Osteoblast (primary cell): Measurements from ENCODE around the gene NUP214. TPM values are rescaled to one million over a fixed set of nuclear protein-coding genes. Genes with fewer than 3 reads are reported as not detected.

Experiments
- DNase-seq: peaks from one replicate; pipeline ENCODE4 v3.0.0; 2011; ENCODE audit warnings: low spot score, mixed read lengths; ENCODE audit not compliant: insufficient read length; ENCODE audit errors: missing footprints
- H2AFZ ChIP-seq: 2 replicates; pipeline ENCODE4 v1.6.0; 2011; ENCODE audit warnings: mild to moderate bottlenecking, low read length
- H3K27ac ChIP-seq: 2 replicates; pipeline ENCODE4 v1.5.1; 2011; ENCODE audit warnings: mild to moderate bottlenecking, low read depth, low read length, moderate library complexity
- H3K27me3 ChIP-seq: 2 replicates; pipeline ENCODE4 v1.6.0; 2012; ENCODE audit warnings: mild to moderate bottlenecking, control low read depth, inconsistent platforms, low read length, moderate library complexity; ENCODE audit not compliant: insufficient read depth
- H3K36me3 ChIP-seq: 2 replicates; pipeline ENCODE4 v1.5.1; 2011; ENCODE audit warnings: mild to moderate bottlenecking, low read length, control low read depth, moderate library complexity; ENCODE audit not compliant: insufficient read depth
- H3K4me1 ChIP-seq: 2 replicates; pipeline ENCODE4 v1.5.1; 2011; ENCODE audit warnings: mild to moderate bottlenecking, low read length, control low read depth, moderate library complexity; ENCODE audit not compliant: insufficient read depth
- H3K4me2 ChIP-seq: 2 replicates; pipeline ENCODE4 v1.6.0; 2011; ENCODE audit warnings: mild to moderate bottlenecking, low read length; ENCODE audit not compliant: insufficient read depth
- H3K4me3 ChIP-seq: fragments of 200-600 bp; sonication (generic); 3 replicates; pipeline ENCODE4 v1.5.1; 2012; ENCODE audit warnings: mild to moderate bottlenecking, low read length, inconsistent platforms; ENCODE audit not compliant: insufficient read depth
- H3K79me2 ChIP-seq: 2 replicates; pipeline ENCODE4 v1.6.0; 2012; ENCODE audit warnings: mild to moderate bottlenecking, low read length, control low read depth, inconsistent platforms; ENCODE audit not compliant: insufficient read depth
- H3K9me3 ChIP-seq: 2 replicates; pipeline ENCODE4 v1.5.1; 2011; ENCODE audit warnings: low read depth, low read length, control low read depth
- H4K20me1 ChIP-seq: 2 replicates; pipeline ENCODE4 v1.6.0; 2012; ENCODE audit warnings: mild to moderate bottlenecking, low read length, control low read depth; ENCODE audit not compliant: insufficient read depth
- total RNA-seq: library from RNA; depleted of rRNA; stranded (reverse); fragments of >200 nt; gene quantifications from 2 replicates; pipeline ENCODE4 v1.2.3, GENCODE V29; 2012
- TF ChIP-seq, protein P1 (sequence below): IDR thresholded peaks from 2 replicates; pipeline ENCODE4 v1.5.1; 2011; ENCODE audit warnings: mild to moderate bottlenecking, low read depth, low read length, moderate library complexity; ENCODE audit errors: extremely low read depth

NUP214 gene
- total RNA-seq, 1 donor = 17.7 TPM

DNA sequence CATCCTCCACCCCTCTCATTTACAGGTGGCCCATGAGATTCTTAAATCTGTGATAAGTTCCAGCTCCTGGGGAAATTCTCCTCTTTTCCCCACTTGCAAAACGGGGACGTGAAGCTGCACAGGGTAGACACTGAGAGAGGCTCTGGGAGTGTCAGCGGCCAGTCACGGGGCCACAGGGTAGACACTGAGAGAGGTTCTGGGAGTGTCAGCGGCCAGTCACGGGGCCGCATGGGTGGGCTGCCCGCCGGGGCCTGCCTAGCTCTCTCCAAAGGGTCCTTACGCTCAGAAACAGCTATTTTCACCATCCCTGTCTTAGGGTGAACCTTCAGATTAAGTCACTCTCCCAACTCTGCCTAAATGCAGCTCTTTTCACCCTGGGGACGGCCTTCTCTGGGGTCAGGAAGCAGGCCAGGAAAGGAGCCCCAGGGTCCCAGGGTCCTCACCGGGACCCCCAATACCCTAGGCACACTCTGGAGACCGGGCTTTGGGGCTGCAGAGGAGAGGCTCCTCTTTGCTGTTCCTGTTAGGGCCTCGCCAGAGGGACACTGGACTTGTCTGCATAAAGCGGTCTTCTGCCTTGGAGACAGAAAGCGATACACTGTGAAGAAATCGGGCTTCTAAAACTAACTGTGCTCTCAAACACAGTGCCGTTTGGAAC lies 149.4 kb downstream of the NUP214 start:
- no peak overlapping the region for H3K4me2 ChIP-seq
- TF ChIP-seq, protein P1, sequence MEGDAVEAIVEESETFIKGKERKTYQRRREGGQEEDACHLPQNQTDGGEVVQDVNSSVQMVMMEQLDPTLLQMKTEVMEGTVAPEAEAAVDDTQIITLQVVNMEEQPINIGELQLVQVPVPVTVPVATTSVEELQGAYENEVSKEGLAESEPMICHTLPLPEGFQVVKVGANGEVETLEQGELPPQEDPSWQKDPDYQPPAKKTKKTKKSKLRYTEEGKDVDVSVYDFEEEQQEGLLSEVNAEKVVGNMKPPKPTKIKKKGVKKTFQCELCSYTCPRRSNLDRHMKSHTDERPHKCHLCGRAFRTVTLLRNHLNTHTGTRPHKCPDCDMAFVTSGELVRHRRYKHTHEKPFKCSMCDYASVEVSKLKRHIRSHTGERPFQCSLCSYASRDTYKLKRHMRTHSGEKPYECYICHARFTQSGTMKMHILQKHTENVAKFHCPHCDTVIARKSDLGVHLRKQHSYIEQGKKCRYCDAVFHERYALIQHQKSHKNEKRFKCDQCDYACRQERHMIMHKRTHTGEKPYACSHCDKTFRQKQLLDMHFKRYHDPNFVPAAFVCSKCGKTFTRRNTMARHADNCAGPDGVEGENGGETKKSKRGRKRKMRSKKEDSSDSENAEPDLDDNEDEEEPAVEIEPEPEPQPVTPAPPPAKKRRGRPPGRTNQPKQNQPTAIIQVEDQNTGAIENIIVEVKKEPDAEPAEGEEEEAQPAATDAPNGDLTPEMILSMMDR = no peak
- no peaks in the 10 kb centered on the region for H4K20me1 ChIP-seq
- H3K36me3 ChIP-seq = no peaks in the 10 kb centered on the region
- peak; percentile 84 for DNase-seq
- no peak overlapping the region for H3K4me3 ChIP-seq
- no peaks in the 10 kb centered on the region for H3K9me3 ChIP-seq
- no peak overlapping the region for H3K27ac ChIP-seq
- H3K4me1 ChIP-seq = no peaks in the 10 kb centered on the region
- no peaks in the 10 kb centered on the region for H3K79me2 ChIP-seq
- H2AFZ ChIP-seq = no peak overlapping the region
- H3K27me3 ChIP-seq = no peaks in the 10 kb centered on the region

GRCh38 chr9:131275332-131276093 lies 150.1 kb downstream of the NUP214 start:
- no peaks in the 10 kb centered on the region for H3K36me3 ChIP-seq
- H3K4me2 ChIP-seq = no peak overlapping the region
- TF ChIP-seq, protein P1 = no peak
- DNase-seq = peak; percentile 83
- H3K4me3 ChIP-seq = no peak overlapping the region
- no peak overlapping the region for H3K27ac ChIP-seq
- no peak overlapping the region for H2AFZ ChIP-seq
- no peaks in the 10 kb centered on the region for H3K79me2 ChIP-seq
- H3K4me1 ChIP-seq = no peaks in the 10 kb centered on the region
- H3K9me3 ChIP-seq = no peaks in the 10 kb centered on the region
- H4K20me1 ChIP-seq = no peaks in the 10 kb centered on the region
- H3K27me3 ChIP-seq = peaks cover under 1% of the 10 kb centered on the region

DNA sequence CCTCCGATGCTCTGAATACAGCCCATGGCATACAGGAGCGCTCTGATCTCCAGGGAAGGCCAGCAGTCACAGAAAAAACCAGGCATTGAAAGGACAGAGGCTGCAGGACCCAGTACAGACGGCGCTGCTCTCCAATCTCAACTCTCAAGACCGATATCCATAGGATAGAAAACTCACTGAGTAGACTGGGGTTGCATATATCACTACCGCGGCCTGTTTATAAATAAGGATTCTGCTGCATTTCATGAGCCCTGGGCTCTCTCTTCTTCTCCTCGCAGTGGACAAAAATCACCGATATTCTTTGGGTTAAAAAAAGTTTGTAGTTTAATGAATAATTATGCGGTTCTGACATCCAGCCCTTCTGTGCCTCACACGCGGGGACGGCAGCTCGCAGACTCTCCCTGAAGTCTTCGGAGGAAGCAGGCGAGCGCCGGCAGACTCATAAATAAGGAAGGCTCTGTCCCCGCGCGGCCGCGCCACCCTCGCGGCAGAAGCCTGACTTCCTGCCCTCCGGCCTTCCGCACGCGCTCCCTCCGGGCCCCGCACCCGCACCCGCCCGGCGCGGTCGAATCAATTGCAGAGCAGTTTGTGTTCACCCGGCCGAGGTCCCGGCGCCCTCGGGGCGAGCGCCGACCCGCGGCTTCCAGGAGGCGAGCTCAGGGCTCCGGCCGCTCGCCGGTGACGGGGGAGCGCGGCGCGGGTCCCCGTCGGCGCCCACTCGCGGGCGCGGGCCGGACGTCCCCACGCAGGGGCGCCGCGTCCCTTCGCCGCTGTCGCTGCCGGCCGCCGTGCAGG lies 150.9 kb downstream of the NUP214 start, which contains the start of gene FAM78A:
Gene FAM78A, minus strand, starts transcription at position 417 of the 795 bp plus-strand sequence. Its CDS starts 331 bp downstream, at position 86.
- Histone ChIP-seq H3K36me3 (no peaks in the 10 kb centered on the region), H2AFZ (no peak within 1 kb of the TSS), H3K4me2 (peak within 1 kb of the TSS; percentile 65), H3K4me3 (peak within 1 kb of the TSS; percentile 65), H3K9me3 (no peaks in the 10 kb centered on the region), H3K27me3 (peaks cover 7% of the 10 kb centered on the region), H3K4me1 (no peaks in the 10 kb centered on the region), H3K27ac (no peak within 1 kb of the TSS), H4K20me1 (no peaks in the 10 kb centered on the region), H3K79me2 (no peaks in the 10 kb centered on the region)
- peak; percentile 93 for DNase-seq
- TF ChIP-seq, protein P1 = no peak
